Activated naive CD8-positive, alpha-beta T cell (primary cell): ENCODE data around the gene HSPA6.
"Not testable (repeated sequence)": the region's sequence is repeated elsewhere in the genome, so short reads cannot be mapped to it uniquely, and the experiment has no call there.

ENCODE experiments used
- H3K27ac Mint-ChIP-seq: one replicate; pipeline ENCODE4 v1.8.0; 2021; ENCODE audit warnings: mixed read lengths
- H3K27me3 Mint-ChIP-seq: one replicate; pipeline ENCODE4 v1.8.0; 2021; ENCODE audit warnings: mixed read lengths
- H3K36me3 Mint-ChIP-seq: one replicate; pipeline ENCODE4 v1.8.0; 2021; ENCODE audit warnings: mixed read lengths
- H3K4me1 Mint-ChIP-seq: one replicate; pipeline ENCODE4 v1.8.0; 2021; ENCODE audit warnings: low read depth, mixed read lengths
- H3K4me3 Mint-ChIP-seq: one replicate; pipeline ENCODE4 v1.8.0; 2021; ENCODE audit warnings: mild to moderate bottlenecking, mixed read lengths
- H3K9me3 Mint-ChIP-seq: one replicate; pipeline ENCODE4 v1.8.0; 2021; ENCODE audit warnings: low read depth, mixed read lengths

The HSPA6 gene

DNA sequence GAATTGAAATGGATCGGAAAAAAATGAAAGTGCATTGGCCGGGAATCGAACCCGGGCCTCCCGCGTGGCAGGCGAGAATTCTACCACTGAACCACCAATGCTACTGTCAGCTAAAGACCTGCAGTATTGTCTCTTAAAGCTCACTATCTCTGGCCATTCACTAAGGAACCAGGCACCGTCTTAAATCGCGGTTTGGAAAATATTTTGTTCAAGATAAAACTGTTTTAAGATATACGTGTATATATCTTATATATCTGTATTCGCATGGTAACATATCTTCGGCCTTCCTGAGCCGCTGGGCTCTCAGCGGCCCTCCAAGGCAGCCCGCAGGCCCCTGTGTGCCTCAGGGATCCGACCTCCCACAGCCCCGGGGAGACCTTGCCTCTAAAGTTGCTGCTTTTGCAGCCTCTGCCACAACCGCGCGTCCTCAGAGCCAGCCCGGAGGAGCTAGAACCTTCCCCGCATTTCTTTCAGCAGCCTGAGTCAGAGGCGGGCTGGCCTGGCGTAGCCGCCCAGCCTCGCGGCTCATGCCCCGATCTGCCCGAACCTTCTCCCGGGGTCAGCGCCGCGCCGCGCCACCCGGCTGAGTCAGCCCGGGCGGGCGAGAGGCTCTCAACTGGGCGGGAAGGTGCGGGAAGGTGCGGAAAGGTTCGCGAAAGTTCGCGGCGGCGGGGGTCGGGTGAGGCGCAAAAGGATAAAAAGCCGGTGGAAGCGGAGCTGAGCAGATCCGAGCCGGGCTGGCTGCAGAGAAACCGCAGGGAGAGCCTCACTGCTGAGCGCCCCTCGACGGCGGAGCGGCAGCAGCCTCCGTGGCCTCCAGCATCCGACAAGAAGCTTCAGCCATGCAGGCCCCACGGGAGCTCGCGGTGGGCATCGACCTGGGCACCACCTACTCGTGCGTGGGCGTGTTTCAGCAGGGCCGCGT is at the start of gene HSPA6:
Gene HSPA6, plus strand, starts transcription at position 724 of the 925 bp plus-strand sequence. Its CDS starts 119 bp downstream, at position 843.
- Mint-ChIP-seq H3K27ac (peak within 1 kb of the TSS; percentile 96), H3K4me1 (peaks cover 24% of the 10 kb centered on the region), H3K4me3 (peak within 1 kb of the TSS; percentile 88)
- not testable (repeated sequence) for H3K36me3 Mint-ChIP-seq, H3K9me3 Mint-ChIP-seq, H3K27me3 Mint-ChIP-seq

DNA sequence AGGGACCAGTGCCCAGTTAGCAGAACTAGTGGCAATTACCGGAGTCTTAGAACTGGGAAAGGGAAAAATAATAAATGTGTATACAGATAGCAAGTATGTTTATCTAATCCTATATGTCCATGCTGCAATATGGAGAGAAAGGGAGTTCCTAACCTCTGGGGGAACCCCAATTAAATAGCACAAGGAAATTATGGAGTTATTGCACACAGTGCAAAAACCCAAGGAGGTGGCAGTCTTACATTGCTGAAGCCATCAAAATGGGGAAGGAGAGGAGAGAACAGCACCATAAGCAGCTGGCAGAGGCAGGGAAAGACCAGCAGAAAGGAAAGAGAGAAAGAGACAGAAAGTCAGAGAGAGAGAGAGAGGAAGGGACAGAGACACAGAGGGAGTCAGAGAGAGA is 46.6 kb upstream of the HSPA6 start:
- not testable (repeated sequence) for H3K9me3 Mint-ChIP-seq, H3K4me1 Mint-ChIP-seq, H3K27ac Mint-ChIP-seq, H3K36me3 Mint-ChIP-seq, H3K4me3 Mint-ChIP-seq
- H3K27me3 Mint-ChIP-seq, result peaks cover 36% of the 10 kb centered on the region

DNA sequence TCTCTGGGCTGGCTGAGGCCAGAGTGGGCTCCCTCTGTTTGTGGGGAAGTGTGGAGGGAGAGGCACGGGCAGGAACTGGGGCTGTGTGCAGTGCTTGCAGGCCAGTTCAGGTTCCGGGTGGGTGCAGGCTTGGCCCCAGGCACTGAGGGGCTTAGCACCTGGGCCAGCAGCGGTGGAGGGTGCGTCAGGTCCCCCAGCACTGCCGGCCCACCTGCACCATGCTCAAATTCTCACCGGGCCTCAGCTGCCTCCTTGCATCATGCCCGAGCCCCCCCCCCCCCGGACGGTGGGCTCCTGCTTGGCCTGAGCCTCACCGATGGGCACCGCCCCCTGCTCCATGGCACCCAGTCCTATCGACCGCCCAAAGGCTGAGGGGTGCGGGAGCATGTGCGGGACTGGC is 45.4 kb upstream of the HSPA6 start:
- no peak overlapping the region for H3K27ac Mint-ChIP-seq
- no peak overlapping the region for H3K4me3 Mint-ChIP-seq
- no peaks in the 10 kb centered on the region for H3K9me3 Mint-ChIP-seq
- H3K36me3 Mint-ChIP-seq, result peaks cover 2% of the 10 kb centered on the region
- no peaks in the 10 kb centered on the region for H3K4me1 Mint-ChIP-seq
- peaks cover 25% of the 10 kb centered on the region for H3K27me3 Mint-ChIP-seq

DNA sequence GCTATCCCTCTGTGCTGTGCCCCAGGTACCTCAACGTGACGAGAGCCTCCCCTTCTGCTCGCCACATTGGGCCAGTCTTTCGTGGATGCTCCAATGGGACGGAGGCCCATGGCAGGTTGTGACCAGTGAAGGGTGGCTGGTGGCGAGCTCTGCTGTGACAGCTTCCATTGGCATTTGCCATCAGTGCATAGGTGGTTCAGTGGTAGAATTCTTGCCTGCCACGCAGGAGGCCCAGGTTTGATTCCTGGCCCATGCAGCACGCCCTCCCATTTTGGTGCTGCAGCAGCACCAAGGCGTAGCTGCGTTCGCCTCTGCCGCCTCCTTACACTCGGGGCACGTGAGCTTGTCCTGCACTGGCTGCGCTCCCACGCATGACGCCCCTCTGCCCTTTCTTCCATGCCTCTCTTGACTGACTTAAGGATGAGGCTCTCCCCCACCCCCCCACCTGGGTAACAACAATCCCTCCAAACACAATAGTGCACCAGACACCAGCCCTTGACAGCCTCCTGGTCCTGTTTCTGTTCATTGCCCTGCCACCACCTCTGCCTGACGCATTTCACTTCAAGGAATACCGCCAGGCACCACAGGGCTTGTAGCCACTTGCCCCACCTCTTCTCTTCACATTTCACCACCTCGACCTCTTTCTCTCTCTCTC is 43.8 kb upstream of the HSPA6 start:
- Mint-ChIP-seq H3K27ac (no peak overlapping the region), H3K4me3 (no peak overlapping the region), H3K36me3 (peaks cover 2% of the 10 kb centered on the region), H3K9me3 (no peaks in the 10 kb centered on the region), H3K4me1 (no peaks in the 10 kb centered on the region), H3K27me3 (peaks cover 13% of the 10 kb centered on the region)

DNA sequence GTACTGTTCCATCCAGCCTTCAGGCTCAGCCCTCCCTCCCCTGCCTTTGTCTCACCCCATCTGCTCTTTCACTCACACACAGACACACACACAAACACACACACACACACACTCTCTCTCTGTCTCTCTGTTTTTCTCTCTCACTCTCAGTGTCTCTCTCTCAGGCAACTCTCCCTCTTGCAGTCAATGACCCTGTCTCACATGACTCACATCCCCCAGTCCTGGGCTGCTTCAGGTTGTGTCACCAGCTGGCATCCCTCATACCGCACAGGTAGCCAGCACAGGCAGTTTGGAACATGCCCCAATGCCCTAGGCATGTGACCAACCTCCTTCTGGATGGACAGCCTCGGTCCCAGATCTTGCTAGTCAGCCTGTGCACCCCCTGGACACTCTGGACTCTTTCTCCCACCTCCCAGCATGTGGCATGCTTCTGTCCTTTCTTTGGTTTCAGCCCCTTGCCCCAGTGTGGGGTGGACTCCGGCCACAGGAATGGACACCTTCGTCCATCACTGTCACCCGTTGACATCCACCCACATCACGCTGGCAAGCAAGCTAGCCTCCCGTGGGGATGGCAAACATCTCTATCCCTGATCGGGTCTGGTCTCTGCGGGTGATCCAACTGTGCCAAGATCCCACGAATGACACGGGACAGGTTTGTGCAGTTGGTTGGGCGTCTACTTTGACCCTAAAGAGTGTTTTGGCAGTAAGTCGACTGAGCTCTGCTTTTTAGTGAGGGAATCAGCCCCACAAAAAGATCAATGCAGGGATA is 42.5 kb upstream of the HSPA6 start:
- no peak overlapping the region for H3K27ac Mint-ChIP-seq
- no peak overlapping the region for H3K4me3 Mint-ChIP-seq
- H3K36me3 Mint-ChIP-seq, result no peaks in the 10 kb centered on the region
- H3K9me3 Mint-ChIP-seq, result no peaks in the 10 kb centered on the region
- peaks cover 12% of the 10 kb centered on the region for H3K27me3 Mint-ChIP-seq
- H3K4me1 Mint-ChIP-seq, result no peaks in the 10 kb centered on the region

DNA sequence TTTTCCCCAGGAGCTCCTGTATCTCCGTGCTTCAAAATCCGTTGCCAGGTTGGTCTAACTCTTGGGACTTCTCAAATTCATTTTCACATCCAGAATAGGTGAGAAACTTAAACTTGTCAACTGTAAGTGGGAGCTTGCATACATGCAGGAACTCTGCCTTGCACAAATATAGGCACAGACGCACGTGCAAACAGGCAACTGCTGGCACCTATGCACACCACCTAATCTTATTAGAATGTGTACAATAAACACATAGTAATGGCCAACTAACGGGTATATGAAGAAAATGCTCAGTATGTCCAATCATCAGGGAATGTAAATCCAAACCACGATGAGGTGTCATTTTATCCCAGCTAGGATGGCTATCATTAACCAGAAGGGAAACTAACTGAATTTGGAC is 41.7 kb upstream of the HSPA6 start:
- Mint-ChIP-seq H3K4me1 (peaks cover 2% of the 10 kb centered on the region), H3K27ac (no peak overlapping the region), H3K4me3 (no peak overlapping the region), H3K36me3 (no peaks in the 10 kb centered on the region), H3K9me3 (no peaks in the 10 kb centered on the region), H3K27me3 (peaks cover 12% of the 10 kb centered on the region)

DNA sequence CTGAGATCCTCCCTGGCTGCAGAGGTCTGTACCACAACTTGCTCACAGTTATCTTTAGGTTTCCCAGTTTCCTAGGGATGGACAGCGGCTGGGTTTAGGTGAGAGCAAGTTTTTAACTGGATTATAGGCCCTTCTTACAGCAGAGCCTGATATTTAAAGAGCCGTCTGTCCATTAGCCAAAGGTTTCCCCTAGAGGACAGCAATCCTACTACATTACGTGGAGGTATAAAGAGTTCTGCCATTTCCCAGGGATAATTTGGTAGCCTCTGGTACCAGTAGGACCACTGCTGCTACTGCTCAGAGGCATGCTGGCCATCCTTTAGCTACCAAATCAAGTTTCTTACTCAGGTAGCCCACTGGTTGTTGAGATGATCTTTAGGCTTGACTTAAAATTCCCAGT is 41.0 kb upstream of the HSPA6 start:
- Mint-ChIP-seq H3K4me1 (peaks cover 2% of the 10 kb centered on the region), H3K27ac (no peak overlapping the region), H3K4me3 (no peak overlapping the region), H3K36me3 (no peaks in the 10 kb centered on the region), H3K27me3 (peaks cover 9% of the 10 kb centered on the region), H3K9me3 (no peaks in the 10 kb centered on the region)

DNA sequence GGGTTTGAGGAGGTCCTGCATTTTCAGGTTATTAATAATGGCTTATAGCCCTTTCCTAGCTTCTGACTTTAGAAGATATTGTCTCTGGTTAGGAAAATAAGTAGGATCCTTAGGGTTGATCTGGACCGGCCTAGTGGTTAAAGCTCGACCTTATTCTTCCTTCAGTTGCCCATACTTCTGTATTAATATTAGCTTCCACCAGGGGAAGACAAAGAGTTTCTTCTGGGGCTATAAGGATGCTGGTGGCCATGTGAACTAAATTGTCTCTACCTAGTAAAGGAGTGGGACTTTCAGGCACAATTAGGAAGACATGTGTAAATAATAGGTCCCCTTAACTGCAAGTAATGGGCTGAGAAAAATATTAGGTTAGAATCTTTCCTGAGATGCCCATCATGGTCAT is 39.7 kb upstream of the HSPA6 start:
- Mint-ChIP-seq H3K9me3 (no peaks in the 10 kb centered on the region), H3K27me3 (peaks cover 12% of the 10 kb centered on the region), H3K4me1 (peaks cover 2% of the 10 kb centered on the region), H3K36me3 (no peaks in the 10 kb centered on the region), H3K4me3 (no peak overlapping the region), H3K27ac (no peak overlapping the region)

DNA sequence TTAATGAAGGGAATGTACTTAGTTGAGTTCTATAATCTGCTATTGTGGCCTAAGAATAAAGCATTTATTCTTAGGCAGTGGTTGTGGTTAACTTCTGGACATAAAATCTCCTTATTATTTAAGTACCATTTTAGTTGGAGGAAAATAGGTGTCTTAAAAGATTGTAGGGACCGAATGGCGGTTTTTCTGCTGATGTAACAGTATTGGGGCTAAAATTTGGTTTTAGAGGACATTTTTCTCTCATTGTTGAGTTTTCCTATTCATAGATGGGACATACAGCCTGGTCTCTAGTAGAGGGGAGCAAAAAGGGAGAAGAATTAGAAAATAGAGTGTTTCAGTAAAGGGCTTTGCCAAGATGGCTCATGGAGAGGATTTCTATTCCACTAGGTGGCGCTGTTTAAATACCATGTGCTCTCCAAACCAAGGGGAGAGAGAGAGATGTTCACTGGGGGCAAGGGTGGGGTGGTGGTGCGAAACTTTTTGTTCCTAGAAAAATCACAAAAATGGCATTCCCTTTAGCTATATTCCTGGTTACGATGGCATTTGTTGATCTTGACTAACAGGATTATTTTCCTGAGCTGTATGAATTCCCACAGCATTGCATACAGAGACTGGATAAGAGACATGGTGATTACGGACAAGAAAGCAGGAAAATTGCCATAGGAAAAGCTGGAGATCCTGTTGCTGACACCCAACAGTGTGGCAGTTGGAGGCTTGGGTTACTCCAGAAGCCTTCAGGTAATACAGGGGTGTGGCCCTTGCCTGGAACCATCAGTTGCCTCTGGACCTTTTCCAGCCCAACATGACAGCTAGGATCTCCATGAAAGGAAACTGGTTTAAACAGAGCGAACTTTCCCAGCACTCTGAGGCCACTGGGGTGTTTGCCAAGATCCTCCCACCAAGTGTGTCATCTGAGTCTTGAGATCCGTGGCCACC is 37.3 kb upstream of the HSPA6 start:
- peaks cover 20% of the 10 kb centered on the region for H3K27me3 Mint-ChIP-seq
- peaks cover 15% of the 10 kb centered on the region for H3K4me1 Mint-ChIP-seq
- no peak overlapping the region for H3K4me3 Mint-ChIP-seq

DNA sequence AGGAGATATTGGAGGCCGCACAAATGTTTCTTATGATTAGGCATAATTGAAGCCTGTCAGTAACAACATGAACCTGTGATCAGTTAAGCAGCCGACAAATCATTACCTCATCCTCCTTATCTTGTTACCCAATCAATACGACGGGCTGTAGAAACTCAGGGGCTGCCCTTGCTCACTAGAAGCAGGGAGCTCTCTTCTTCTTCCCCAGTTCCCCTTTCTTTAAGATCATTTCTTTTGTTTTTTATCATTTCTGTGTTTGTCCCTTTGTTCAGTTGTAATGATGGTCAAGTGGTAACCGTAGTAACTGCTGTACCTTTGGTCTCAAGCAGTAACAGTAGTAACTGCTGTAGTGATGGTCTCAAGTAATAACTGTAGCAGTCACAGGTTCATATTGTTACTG is 32.9 kb upstream of the HSPA6 start:
- H3K9me3 Mint-ChIP-seq, result no peaks in the 10 kb centered on the region
- H3K36me3 Mint-ChIP-seq, result peaks cover 2% of the 10 kb centered on the region
- H3K27me3 Mint-ChIP-seq, result peaks cover 42% of the 10 kb centered on the region
- peaks cover 15% of the 10 kb centered on the region for H3K4me1 Mint-ChIP-seq
- no peak overlapping the region for H3K4me3 Mint-ChIP-seq
- no peak overlapping the region for H3K27ac Mint-ChIP-seq

More for the DNA sequence above, 37.3 kb upstream of the HSPA6 start:
- H3K9me3 Mint-ChIP-seq, result no peaks in the 10 kb centered on the region
- H3K27ac Mint-ChIP-seq, result no peak overlapping the region
- H3K36me3 Mint-ChIP-seq, result no peaks in the 10 kb centered on the region

DNA sequence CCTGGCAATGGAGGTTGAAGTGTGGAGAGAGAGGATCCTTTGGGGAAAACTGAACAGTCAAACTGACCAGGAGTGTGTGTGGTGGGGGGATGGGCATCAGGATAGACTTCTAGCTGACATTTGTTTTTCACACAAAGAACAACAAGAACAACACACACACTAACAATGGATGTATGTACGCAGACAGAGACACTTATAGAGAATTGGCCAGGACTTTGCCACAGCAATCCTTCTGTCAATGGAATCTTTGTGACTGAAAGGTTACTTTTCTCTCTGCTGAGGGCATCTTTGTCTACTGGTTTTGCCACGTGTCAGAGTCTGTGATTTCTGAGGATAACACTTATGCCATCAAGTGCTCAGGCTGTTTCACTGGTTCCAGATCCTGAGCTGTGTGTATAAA is 31.5 kb upstream of the HSPA6 start:
- H3K27me3 Mint-ChIP-seq, result peaks cover 46% of the 10 kb centered on the region

DNA sequence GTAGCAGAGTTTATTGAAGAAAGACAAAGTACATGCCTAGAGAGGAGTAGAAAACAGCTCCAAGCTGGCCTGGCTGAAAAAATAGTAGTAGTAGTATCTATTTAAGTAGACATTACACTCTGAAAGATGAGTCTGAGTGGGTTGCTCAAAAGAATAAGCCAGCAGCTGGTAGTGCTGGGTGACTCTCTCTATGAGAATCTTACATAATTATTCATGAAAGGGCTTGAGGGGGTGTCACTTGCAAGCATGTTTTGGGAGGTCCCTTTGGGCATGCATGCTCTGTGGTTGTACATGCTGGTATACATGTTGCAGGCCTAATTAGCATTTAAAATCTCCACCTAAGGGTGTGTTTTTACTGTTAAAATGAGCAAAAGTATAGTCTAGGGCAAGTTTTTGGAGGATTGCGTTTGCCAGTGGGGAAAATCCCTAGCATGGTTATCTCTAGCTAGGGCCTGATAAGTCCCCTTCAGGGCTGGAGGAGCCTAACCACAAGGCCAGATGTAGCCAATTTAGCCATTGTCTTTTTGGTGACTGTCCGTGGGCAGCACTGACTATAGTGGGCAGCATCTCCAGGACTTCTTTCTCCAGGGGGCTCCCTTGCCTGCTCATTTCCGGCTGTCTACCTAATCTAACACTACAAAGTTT is 30.1 kb upstream of the HSPA6 start:
- peaks cover 14% of the 10 kb centered on the region for H3K4me1 Mint-ChIP-seq
- H3K27me3 Mint-ChIP-seq, result peaks cover 41% of the 10 kb centered on the region
- H3K9me3 Mint-ChIP-seq, result no peaks in the 10 kb centered on the region
- H3K36me3 Mint-ChIP-seq, result peaks cover 2% of the 10 kb centered on the region
- no peak overlapping the region for H3K27ac Mint-ChIP-seq
- H3K4me3 Mint-ChIP-seq, result no peak overlapping the region

More for the DNA sequence above, 31.5 kb upstream of the HSPA6 start:
- H3K9me3 Mint-ChIP-seq, result no peaks in the 10 kb centered on the region
- peaks cover 2% of the 10 kb centered on the region for H3K36me3 Mint-ChIP-seq
- H3K27ac Mint-ChIP-seq, result no peak overlapping the region
- H3K4me1 Mint-ChIP-seq, result peaks cover 14% of the 10 kb centered on the region
- H3K4me3 Mint-ChIP-seq, result no peak overlapping the region

DNA sequence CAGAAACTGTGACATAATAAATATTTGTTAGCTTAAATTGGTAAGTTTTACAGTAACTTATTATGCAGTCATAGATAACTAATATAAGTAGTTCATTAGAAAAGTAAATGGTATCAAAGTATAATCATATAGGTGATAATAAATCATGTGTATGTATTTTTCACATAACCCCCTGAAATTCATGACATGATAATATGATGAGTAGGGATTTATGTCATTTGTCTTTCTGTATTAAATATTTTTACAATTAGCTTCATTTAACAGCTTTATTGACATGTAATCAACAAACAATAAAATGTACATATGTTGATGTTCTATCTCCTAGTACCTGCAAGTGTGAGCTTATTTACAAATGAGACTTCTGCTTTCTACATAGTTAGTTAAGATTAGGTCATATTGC is 28.9 kb upstream of the HSPA6 start:
- peaks cover 18% of the 10 kb centered on the region for H3K4me1 Mint-ChIP-seq
- peaks cover 38% of the 10 kb centered on the region for H3K27me3 Mint-ChIP-seq
- H3K27ac Mint-ChIP-seq, result no peak overlapping the region
- no peaks in the 10 kb centered on the region for H3K9me3 Mint-ChIP-seq
- H3K4me3 Mint-ChIP-seq, result no peak overlapping the region
- H3K36me3 Mint-ChIP-seq, result peaks cover 2% of the 10 kb centered on the region

DNA sequence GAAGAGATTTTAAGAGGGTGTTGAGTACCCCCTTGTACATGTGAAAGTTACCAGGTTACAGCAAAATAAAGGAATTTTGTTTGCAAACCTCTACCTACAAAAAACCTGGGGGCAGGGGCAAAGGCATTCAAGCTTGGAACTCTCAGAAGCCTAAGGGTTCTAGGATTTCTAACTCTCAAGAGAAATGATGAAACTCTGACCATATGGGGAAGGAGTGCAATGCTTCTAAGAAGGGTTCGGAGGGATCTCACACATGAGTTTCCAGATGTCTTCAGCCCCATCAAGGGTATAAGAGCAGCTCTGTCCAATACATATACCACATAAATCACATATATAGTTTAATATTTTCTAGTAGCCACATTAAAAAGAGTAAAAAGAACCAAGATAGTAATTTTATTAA is 26.4 kb upstream of the HSPA6 start:
- no peaks in the 10 kb centered on the region for H3K36me3 Mint-ChIP-seq
- H3K27ac Mint-ChIP-seq, result no peak overlapping the region
- H3K9me3 Mint-ChIP-seq, result no peaks in the 10 kb centered on the region
- no peak overlapping the region for H3K4me3 Mint-ChIP-seq
- H3K4me1 Mint-ChIP-seq, result peaks cover 4% of the 10 kb centered on the region
- peaks cover 31% of the 10 kb centered on the region for H3K27me3 Mint-ChIP-seq
